Measurements from ENCODE around the gene RFTN1. TPM values are rescaled to one million over a fixed set of nuclear protein-coding genes. Genes with fewer than 3 reads are reported as not detected.
A peak's percentile ranks its signal among the peaks of the same experiment; 100 is the strongest.

The RFTN1 gene
- total RNA-seq, 2 experiments from 2014 or later = 101 to 113 TPM

DNA sequence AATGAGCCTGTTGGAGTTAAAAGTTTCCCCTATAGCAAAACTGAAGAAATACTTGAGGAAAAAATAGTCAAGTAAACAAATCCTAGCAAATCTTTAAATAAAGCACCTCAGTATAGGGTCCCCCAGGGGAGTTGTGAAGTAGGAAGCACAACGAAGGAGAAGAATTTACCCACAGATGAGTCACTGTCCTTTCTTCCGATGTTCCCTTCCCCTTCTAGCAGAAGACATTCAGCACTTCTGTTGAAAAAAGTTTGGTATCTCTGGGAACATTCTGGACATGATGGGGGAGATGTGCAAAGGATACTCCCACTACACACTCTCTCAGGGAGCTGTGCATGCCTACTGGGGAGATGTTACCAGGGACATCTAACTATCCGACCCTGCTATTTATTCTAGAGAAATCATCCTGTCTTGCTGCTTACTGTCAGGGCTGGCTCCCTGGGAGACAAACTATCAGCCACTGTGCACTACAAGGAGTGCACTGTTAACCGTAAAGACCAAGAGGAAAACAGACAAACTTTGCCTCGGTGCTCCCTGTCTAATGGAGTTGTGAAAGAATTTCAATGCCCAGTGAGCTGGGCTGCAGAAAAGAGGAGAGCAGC is 93.8 kb downstream of the RFTN1 start:
- Mint-ChIP-seq H3K9me3 (ENCODE audit: low read depth) (no peaks in the 10 kb centered on the region), H3K4me3 (no peak overlapping the region), H3K36me3 (ENCODE audit: low read depth) (peaks cover 12% of the 10 kb centered on the region), H3K4me1 (peaks cover 17% of the 10 kb centered on the region), H3K27me3 (no peaks in the 10 kb centered on the region), H3K27ac (no peak overlapping the region)
- no peak for ATAC-seq
- CTCF ChIA-PET = interaction anchor here (0.6 kb wide), 1 partner anchor 107 kb away, joined by 4 read pairs; no protein-coding TSS in a partner anchor
- DNase-seq = no peak
- intact Hi-C loops (cut with DNase I, micrococcal nuclease) = no loop called here
- POLR2A ChIA-PET = no interaction called here

- Mint-ChIP-seq H3K36me3 (ENCODE audit: low read depth) (peaks cover 16% of the 10 kb centered on the region), H3K4me3 (no peak overlapping the region), H3K27me3 (no peaks in the 10 kb centered on the region), H3K9me3 (ENCODE audit: low read depth) (no peaks in the 10 kb centered on the region), H3K4me1 (peaks cover 23% of the 10 kb centered on the region), H3K27ac (no peak overlapping the region)
- ATAC-seq (no peak), DNase-seq (no peak)
- intact Hi-C loops (cut with DNase I, micrococcal nuclease) = no loop called here
- CTCF ChIA-PET = interaction anchor here (0.6 to 0.7 kb wide), 2 partner anchors 62 to 109 kb away, joined by 3 read pairs; no protein-coding TSS in a partner anchor
- POLR2A ChIA-PET = no interaction called here
Measured at GRCh38 chr3:16417945-16418739, 95.4 kb downstream of the RFTN1 start.

GRCh38 chr3:16415911-16416476 is 97.5 kb downstream of the RFTN1 start:
- no peak overlapping the region for H3K4me3 Mint-ChIP-seq
- no peak overlapping the region for H3K27ac Mint-ChIP-seq
- DNase-seq (no peak), ATAC-seq (no peak)
- peaks cover 41% of the 10 kb centered on the region for H3K4me1 Mint-ChIP-seq
- H3K9me3 Mint-ChIP-seq (ENCODE audit: low read depth) = no peaks in the 10 kb centered on the region
- peaks cover 17% of the 10 kb centered on the region for H3K36me3 Mint-ChIP-seq (ENCODE audit: low read depth)
- ChIA-PET POLR2A (no interaction called here), CTCF (interaction anchor here (0.7 to 0.8 kb wide), 2 partner anchors 16 to 122 kb away, joined by 3 to 5 read pairs; no protein-coding TSS in a partner anchor)
- H3K27me3 Mint-ChIP-seq = no peaks in the 10 kb centered on the region
- intact Hi-C loops (cut with DNase I, micrococcal nuclease) = no loop called here

DNA sequence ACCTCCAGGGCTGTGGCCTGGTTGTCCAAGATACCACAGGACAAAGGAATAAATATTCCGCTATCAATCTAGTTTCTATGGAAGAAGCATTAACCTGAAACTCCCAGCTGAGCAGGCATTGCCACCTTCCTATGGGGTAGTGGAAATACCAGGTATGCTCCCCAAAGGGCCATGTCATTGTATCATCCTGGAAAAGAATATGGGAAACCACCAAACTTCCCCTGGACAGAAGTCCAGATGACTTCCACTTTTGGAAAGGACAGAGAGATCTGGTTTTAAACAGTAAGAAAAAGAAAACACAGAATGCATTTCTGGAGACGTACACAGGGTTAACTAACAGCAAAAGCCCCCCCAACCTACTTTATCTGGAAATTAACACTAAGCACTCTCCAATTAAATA is 100.2 kb downstream of the RFTN1 start:
- no peaks in the 10 kb centered on the region for H3K27me3 Mint-ChIP-seq
- ATAC-seq (no peak), DNase-seq (no peak)
- CTCF ChIA-PET = interaction anchor here (0.6 kb wide), 1 partner anchor 113 kb away, joined by 3 read pairs; no protein-coding TSS in a partner anchor
- intact Hi-C loops (cut with DNase I, micrococcal nuclease) = no loop called here
- POLR2A ChIA-PET = no interaction called here
- H3K27ac Mint-ChIP-seq = peak overlapping the region; percentile 10
- peaks cover 43% of the 10 kb centered on the region for H3K4me1 Mint-ChIP-seq
- H3K36me3 Mint-ChIP-seq (ENCODE audit: low read depth) = peaks cover 20% of the 10 kb centered on the region
- no peaks in the 10 kb centered on the region for H3K9me3 Mint-ChIP-seq (ENCODE audit: low read depth)
- H3K4me3 Mint-ChIP-seq = no peak overlapping the region

DNA sequence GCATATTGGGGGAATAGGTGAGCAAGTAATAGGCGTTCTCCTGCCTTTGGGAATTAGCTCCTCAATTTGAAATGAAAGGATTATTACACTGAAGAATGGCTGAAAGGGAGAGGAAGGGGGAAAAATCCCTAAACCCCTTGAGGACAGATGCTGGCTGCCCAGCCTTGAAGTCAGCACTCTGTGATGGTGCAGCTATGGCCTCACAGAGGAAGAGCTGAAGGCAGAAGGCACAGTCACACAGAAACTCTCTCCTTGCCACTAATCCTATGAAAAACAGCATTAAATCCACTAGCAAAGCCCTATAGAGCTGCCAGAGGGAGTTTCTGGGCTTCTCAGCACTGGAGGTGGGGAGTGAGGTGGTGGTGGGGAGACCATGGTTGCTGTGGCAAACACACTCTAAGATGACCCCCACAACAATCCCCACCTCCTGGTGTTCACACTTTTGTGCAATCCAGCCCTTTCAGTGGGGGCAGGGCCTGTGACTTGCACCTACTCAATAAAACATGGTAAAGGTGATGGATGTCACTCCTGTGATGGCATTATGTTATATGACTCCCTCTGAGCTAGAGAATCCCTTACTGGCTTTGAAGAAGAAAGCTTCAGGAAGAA is 101.2 kb downstream of the RFTN1 start:
- ChIA-PET CTCF (interaction anchor here (1.2 to 1.4 kb wide), 2 partner anchors 9 to 27 kb away, joined by 3 to 5 read pairs; no protein-coding TSS in a partner anchor), POLR2A (no interaction called here)
- no peaks in the 10 kb centered on the region for H3K27me3 Mint-ChIP-seq
- H3K27ac Mint-ChIP-seq = no peak overlapping the region
- H3K36me3 Mint-ChIP-seq (ENCODE audit: low read depth) = peaks cover 23% of the 10 kb centered on the region
- DNase-seq (no peak), ATAC-seq (peak; percentile 33)
- intact Hi-C loops (cut with DNase I, micrococcal nuclease) = no loop called here
- H3K4me3 Mint-ChIP-seq = no peak overlapping the region
- peaks cover 44% of the 10 kb centered on the region for H3K4me1 Mint-ChIP-seq
- H3K9me3 Mint-ChIP-seq (ENCODE audit: low read depth) = no peaks in the 10 kb centered on the region

DNA sequence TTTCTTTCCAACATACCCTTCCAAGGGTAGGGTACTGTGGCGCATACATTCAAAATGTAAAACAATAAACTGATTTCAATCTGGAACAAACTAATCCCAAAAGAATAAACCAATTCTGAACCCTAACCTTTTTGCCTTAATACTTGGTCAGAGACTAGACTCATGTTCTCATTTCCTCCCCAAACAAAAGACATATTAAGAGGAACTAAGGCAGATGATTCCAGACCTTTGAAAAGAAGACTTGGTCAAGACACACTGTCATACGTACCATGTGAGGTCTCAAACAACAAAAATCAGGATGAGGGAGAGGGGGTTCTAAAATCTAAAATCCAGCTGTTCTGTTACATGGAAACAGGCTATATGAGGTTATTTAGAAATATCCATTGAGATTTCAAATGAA is 102.1 kb downstream of the RFTN1 start:
- peaks cover 46% of the 10 kb centered on the region for H3K4me1 Mint-ChIP-seq
- no peak overlapping the region for H3K4me3 Mint-ChIP-seq
- intact Hi-C loops (cut with DNase I, micrococcal nuclease) = no loop called here
- POLR2A ChIA-PET = interaction anchor here (0.5 kb wide), 1 partner anchor 100 kb away, joined by 6 read pairs; no protein-coding TSS in a partner anchor
- no peak for DNase-seq
- ATAC-seq = no peak
- CTCF ChIA-PET = interaction anchor here (1.2 to 1.4 kb wide), 2 partner anchors 10 to 28 kb away, joined by 3 to 5 read pairs; no protein-coding TSS in a partner anchor
- no peaks in the 10 kb centered on the region for H3K27me3 Mint-ChIP-seq
- peaks cover 21% of the 10 kb centered on the region for H3K36me3 Mint-ChIP-seq (ENCODE audit: low read depth)
- H3K27ac Mint-ChIP-seq = no peak overlapping the region
- H3K9me3 Mint-ChIP-seq (ENCODE audit: low read depth) = no peaks in the 10 kb centered on the region

DNA sequence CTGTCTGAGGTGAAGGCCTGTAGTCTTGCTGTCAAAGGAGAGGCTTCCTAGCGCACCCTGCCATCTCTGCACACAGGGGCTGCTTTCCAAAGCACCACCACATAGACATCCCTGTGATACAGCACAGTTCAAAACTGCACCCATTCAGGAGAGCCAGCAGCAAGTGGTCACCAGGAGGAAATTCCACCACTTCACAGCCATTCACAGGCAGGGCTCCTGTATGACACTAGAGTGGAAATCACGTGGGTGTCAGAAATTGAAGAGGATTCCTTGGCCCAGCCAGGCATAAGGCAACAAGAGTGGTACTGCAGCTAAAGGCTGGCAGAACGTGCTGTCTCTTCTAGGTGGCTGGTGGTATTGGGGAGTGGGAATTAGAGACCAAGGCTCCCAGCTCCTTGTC is 102.8 kb downstream of the RFTN1 start:
- Mint-ChIP-seq H3K27ac (no peak overlapping the region), H3K9me3 (ENCODE audit: low read depth) (no peaks in the 10 kb centered on the region), H3K27me3 (no peaks in the 10 kb centered on the region), H3K4me1 (peaks cover 40% of the 10 kb centered on the region), H3K36me3 (ENCODE audit: low read depth) (peaks cover 23% of the 10 kb centered on the region), H3K4me3 (no peak overlapping the region)
- intact Hi-C loops (cut with DNase I, micrococcal nuclease) = no loop called here
- ATAC-seq (no peak), DNase-seq (no peak)
- ChIA-PET POLR2A (interaction anchor here (0.5 kb wide), 1 partner anchor 101 kb away, joined by 6 read pairs; no protein-coding TSS in a partner anchor), CTCF (no interaction called here)

GRCh38 chr3:16409032-16409431 is 104.5 kb downstream of the RFTN1 start:
- CTCF ChIA-PET = interaction anchor here (0.6 kb wide), 1 partner anchor 1014 kb away, joined by 3 read pairs; no protein-coding TSS in a partner anchor
- DNase-seq (no peak), ATAC-seq (no peak)
- intact Hi-C loops (cut with DNase I, micrococcal nuclease) = no loop called here
- Mint-ChIP-seq H3K9me3 (ENCODE audit: low read depth) (no peaks in the 10 kb centered on the region), H3K27ac (peak overlapping the region; percentile 21), H3K27me3 (no peaks in the 10 kb centered on the region), H3K4me1 (peaks cover 31% of the 10 kb centered on the region), H3K36me3 (ENCODE audit: low read depth) (peaks cover 23% of the 10 kb centered on the region), H3K4me3 (no peak overlapping the region)
- POLR2A ChIA-PET = no interaction called here

- ATAC-seq (no peak), DNase-seq (no peak)
- Mint-ChIP-seq H3K9me3 (ENCODE audit: low read depth) (no peaks in the 10 kb centered on the region), H3K4me3 (no peak overlapping the region), H3K27me3 (no peaks in the 10 kb centered on the region), H3K27ac (no peak overlapping the region), H3K4me1 (peaks cover 30% of the 10 kb centered on the region), H3K36me3 (ENCODE audit: low read depth) (peaks cover 27% of the 10 kb centered on the region)
- intact Hi-C loops (cut with DNase I, micrococcal nuclease) = no loop called here
- ChIA-PET POLR2A (interaction anchor here (0.6 kb wide), 1 partner anchor 17 kb away, joined by 11 read pairs; no protein-coding TSS in a partner anchor), CTCF (no interaction called here)
Measured at GRCh38 chr3:16407366-16407765, 106.1 kb downstream of the RFTN1 start.

- DNase-seq (no peak), ATAC-seq (peak; percentile 65)
- Mint-ChIP-seq H3K36me3 (ENCODE audit: low read depth) (peaks cover 33% of the 10 kb centered on the region), H3K4me3 (no peak overlapping the region), H3K27ac (peak overlapping the region; percentile 52), H3K9me3 (ENCODE audit: low read depth) (no peaks in the 10 kb centered on the region), H3K4me1 (peaks cover 30% of the 10 kb centered on the region), H3K27me3 (no peaks in the 10 kb centered on the region)
- POLR2A ChIA-PET = interaction anchor here (0.6 kb wide), 1 partner anchor 18 kb away, joined by 11 read pairs; no protein-coding TSS in a partner anchor
- CTCF ChIA-PET = no interaction called here
- intact Hi-C loops (cut with DNase I, micrococcal nuclease) = no loop called here
Measured at GRCh38 chr3:16406579-16406978, 106.9 kb downstream of the RFTN1 start.

GRCh38 chr3:16406166-16406565 is 107.3 kb downstream of the RFTN1 start:
- Mint-ChIP-seq H3K4me1 (peaks cover 30% of the 10 kb centered on the region), H3K27ac (peak overlapping the region; percentile 49), H3K36me3 (ENCODE audit: low read depth) (peaks cover 38% of the 10 kb centered on the region), H3K4me3 (no peak overlapping the region), H3K9me3 (ENCODE audit: low read depth) (no peaks in the 10 kb centered on the region), H3K27me3 (no peaks in the 10 kb centered on the region)
- intact Hi-C loops (cut with DNase I, micrococcal nuclease) = no loop called here
- DNase-seq = no peak
- ChIA-PET CTCF (no interaction called here), POLR2A (no interaction called here)
- no peak for ATAC-seq

Data from activated CD4-positive, alpha-beta T cell treated with anti-CD3 and anti-CD28 coated beads for 36 hours (primary cell).